Measurements from ENCODE around the gene CSF3.

Gene CSF3

DNA sequence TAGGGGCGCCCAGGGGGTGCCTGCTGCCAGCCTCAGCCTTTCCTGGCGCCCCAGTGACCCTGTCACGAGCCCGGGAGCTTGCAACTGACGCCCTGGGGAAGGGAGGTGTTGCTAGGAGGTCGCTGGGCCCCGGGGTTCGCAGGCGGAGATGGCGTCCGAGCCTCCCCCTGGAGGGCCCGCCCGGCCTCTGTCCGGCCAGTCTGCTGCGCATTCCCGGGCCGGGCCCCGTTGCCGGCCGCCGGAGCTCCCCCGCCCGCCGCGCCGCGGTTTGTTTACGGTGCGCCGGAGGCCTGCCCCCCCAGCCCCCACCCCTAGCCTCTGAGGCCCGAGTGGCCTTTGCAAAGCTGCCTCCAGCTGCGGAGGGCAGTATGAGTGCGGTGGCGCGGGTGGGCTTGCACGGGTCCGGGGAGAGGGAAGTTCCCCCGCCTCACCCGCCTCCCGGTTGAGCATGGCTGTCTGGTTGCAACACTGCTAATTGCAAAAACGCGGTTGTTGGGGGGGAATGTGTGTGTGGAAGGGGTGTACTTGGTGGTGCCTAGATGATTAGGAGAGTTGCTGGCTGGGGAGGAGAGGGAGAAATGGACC is 48.0 kb downstream of the CSF3 start:
- no peak for DNase-seq

DNA sequence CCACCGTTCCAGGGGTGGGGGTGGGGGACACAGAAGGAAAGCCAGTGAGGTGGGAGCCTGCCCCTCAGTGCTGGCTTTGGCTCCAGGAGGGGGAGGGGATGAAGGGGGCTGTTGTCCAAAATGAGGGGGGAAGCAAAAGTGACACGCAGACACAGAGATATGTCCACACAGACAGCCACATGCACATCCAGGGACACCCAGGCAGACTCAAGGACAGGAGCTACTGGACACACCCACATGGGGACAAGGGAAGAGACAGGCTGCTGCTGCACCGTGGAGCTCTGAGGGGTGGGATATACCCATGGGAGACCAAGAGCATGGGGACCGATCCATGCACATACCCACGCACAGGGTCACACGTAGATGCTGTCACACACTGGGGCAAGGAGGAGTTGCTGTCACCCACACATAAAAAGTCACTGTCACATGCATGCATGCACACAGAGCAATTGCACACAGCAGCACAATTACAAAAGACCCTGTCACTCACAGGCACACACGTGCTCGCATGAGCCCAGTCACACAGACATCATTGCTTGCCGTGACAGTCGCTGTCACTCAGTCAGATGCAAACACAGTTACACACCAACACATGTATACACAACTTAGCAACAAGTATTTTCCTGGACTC is 48.8 kb downstream of the CSF3 start:
- DNase-seq = no peak

DNA sequence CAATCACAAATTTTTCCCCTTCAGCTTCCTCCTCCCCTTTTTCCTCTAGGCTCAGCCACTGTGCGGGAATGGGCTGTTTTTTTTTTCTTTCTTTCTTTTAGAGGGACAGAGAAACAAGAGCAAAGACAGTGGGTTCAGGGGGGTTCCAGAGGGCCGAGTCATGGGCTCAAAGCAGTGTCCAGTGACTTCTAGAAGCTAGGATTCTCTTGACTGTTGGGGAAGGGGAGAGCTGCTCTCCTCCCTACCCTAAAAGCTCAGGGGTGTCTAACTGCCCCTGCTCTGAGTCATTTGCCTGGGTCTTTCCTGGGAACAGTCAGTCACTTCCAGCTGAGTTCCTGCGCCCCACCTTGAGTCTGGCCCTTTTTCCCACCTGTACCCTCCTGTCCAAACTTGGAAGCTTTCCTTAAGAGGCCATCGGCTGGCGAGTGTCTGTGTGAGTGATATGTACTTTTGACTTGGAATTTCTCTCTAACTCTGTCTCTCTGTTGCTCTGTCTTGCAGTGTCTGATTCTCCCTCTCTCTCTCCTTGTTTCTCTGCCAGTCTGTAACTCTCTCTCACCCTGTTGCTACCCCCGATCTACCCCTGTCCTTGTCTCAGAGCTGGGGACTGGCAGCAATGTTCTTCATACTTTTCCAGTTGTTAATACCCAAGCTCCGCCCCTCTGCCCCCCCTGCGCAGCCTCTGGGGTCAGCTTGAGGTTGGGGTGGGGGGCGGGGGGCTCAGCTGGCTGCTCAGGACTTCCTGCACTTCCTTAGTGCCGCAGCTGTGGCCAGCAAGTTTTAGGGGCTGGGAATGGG is 49.9 kb downstream of the CSF3 start:
- DNase-seq = no peak

DNA sequence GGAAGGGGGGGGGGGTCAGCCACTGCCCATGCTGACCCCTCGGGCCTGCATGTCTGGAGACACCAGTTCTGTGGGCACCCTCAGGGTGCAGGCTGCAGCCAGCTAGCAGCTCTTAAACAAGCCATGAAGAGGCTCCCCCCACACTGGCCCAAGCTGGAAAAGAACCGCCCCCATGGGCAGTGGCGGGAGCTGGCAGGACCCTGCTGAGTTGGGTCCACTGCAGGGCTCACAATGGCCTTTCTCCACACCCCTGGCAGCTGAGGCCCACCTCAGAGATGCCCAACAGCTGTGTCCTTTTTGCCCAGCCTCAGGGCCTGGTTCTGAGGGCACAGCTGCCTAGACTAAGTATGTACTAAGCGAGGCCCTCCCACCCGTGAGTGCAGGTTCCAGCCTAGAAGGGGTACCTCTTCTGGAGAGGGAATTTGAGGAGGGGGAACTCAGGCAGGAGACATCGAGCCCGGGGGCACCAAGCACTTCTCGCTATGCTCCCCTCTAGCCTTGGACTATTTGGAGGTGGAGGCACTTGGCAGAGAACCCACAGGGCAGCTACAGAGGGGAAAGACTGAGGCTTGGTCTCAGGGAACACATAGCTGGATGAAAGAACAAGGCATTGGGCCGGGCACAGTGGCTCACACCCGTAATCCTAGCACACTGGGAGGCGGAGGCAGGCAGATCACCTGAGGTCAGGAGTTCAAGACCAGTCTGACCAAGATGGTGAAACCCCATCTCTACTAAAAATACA is 50.7 kb downstream of the CSF3 start:
- DNase-seq = no peak
